Activated naive CD8-positive, alpha-beta T cell treated with anti-CD3 and anti-CD28 coated beads, Interleukin-2, amount 50 U/mL, for 24 hours (primary cell): ENCODE results near the gene CAMSAP3.

Source experiments
- ATAC-seq: fragments of 150-1000 bp; cut with Tn5 transposase; one replicate; pipeline ENCODE4 v1.10.0; 2021
- DNase-seq: peaks from one replicate; pipeline ENCODE4 v3.0.0; 2021
- H3K27ac Mint-ChIP-seq: one replicate; pipeline ENCODE4 v1.8.0; 2021; ENCODE audit warnings: mild to moderate bottlenecking, mixed read lengths
- H3K27me3 Mint-ChIP-seq: one replicate; pipeline ENCODE4 v1.8.0; 2021; ENCODE audit warnings: mixed read lengths
- H3K36me3 Mint-ChIP-seq: one replicate; pipeline ENCODE4 v1.8.0; 2021; ENCODE audit warnings: low read depth, mixed read lengths
- H3K4me1 Mint-ChIP-seq: one replicate; pipeline ENCODE4 v1.8.0; 2021; ENCODE audit warnings: mixed read lengths
- H3K4me3 Mint-ChIP-seq: one replicate; pipeline ENCODE4 v1.8.0; 2021; ENCODE audit warnings: mild to moderate bottlenecking, moderate library complexity, mixed read lengths
- H3K9me3 Mint-ChIP-seq: one replicate; pipeline ENCODE4 v1.8.0; 2021; ENCODE audit warnings: mixed read lengths

CAMSAP3 gene

DNA sequence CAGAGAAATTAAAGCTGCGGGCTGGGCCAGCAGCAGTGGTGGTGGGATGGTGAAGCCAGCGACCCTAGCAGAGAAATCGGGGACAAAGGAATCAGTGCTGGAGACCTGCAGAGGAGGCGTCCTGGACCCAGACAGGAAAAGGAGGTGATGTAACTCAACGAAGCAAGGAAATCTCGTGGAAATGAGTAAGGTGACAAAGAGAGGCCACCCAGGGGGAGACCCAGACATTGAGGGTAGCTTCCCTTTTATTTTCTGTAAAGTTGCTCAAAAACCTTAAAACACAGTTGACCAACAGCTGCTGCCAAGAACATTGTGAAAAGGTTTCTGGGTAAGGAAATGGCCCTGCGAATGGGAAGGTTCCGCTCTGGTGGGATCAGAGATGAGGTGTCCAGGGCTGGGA is 59.9 kb downstream of the CAMSAP3 start:
- H3K27ac Mint-ChIP-seq, result no peak overlapping the region
- DNase-seq (no peak), ATAC-seq (no peak)
- peaks cover 5% of the 10 kb centered on the region for H3K27me3 Mint-ChIP-seq
- H3K36me3 Mint-ChIP-seq, result no peaks in the 10 kb centered on the region
- H3K4me3 Mint-ChIP-seq, result no peak overlapping the region
- peaks cover 32% of the 10 kb centered on the region for H3K4me1 Mint-ChIP-seq
- no peaks in the 10 kb centered on the region for H3K9me3 Mint-ChIP-seq

DNA sequence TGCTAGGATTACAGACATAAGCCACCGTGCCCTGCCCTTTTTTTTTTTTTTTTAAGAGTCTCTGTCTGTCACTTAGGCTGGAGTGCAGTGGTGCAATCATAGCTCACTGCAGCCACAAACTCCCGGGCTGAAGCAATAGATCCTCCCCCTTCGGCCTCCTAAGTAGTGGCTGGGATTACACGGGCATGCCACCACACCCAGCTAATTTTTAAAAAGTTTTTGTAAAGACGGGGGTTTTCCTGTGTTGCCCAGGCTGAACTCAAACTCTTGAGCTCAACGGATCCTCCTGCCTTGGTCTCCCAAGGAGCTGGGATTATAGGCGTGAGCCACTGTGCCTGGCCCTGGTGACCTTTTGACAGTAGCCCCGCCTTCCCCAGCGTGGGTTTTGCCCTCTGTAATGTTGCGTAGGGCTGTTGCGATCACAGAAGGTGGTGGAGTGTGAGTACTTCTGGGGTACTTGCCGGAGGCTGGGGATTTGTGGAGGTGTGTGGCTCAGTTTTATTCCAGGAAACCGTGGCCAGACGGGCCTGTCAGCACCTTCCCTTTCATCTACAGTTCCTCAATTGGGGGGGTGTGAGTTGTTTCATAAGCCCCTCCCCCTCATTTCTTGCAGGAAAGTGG is 61.6 kb downstream of the CAMSAP3 start:
- peak; percentile 74 for DNase-seq
- peak overlapping the region; percentile 39 for H3K27ac Mint-ChIP-seq
- peaks cover 2% of the 10 kb centered on the region for H3K27me3 Mint-ChIP-seq
- peak overlapping the region; percentile 63 for H3K4me3 Mint-ChIP-seq
- peak; percentile 91 for ATAC-seq
- H3K9me3 Mint-ChIP-seq, result no peaks in the 10 kb centered on the region
- peaks cover 28% of the 10 kb centered on the region for H3K4me1 Mint-ChIP-seq
- no peaks in the 10 kb centered on the region for H3K36me3 Mint-ChIP-seq

DNA sequence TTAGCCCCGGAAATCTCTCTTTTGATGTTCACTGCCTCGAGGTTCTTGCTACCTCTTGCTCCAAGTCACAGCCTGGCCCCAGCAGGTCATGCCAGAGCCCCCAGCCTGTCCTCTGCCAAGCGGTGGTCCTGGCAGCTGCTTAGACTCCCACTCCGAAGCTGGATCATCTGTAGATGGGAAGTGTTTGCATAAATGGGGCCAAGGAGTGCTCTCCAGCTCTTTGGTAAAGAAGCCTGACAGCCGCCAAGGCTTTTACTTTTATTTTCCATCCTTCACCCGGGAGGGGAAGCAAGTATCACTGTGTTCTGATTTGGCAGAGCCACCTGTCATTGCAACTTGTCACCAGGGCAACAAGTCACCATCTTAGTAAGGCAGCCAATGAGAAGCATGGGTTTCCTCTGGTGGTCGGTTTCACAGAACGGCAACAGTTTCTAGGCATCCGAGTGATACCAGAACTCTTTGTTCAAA is 62.6 kb downstream of the CAMSAP3 start:
- Mint-ChIP-seq H3K9me3 (no peaks in the 10 kb centered on the region), H3K4me1 (peaks cover 23% of the 10 kb centered on the region), H3K4me3 (peak overlapping the region; percentile 63), H3K27me3 (no peaks in the 10 kb centered on the region), H3K27ac (peak overlapping the region; percentile 70), H3K36me3 (no peaks in the 10 kb centered on the region)
- ATAC-seq (peak; percentile 77), DNase-seq (peak; percentile 41)

DNA sequence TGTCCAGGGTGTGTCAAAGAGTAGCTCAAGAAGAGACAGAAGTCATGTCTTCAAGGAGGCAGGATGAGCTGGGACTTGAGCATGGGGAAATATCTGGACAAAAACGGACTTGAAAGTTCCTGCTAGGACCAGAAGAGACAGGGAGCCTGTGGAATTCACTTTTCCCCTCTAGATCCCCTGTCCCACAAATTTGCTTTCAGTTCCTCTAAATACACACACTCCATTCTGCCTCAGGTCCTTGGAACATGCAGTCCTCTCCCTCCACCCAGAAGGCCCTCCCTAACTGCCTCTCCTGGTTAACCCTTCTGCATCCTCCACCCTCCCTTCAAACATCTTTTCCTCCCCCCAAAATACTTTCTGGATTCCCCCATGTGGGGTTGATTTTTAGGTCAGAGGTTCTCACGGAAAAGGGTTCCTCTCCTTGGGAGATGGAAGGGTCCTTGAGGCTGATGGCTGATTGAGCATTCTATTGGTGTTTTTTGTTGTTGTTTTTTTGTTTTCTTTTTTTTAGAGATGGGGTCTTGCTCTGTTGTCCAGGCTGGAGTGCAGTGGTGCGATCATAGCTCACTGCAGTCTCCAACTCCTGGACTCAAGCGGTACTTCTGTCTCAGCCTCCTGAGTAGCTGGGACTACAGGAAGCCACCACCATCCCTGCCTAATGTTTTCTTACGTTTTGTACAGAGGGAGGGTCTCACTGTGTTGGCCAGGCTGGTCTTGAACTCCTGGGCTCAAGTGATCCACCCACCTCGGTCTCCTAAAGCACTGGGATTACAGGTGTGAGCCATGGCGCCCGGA is 66.3 kb downstream of the CAMSAP3 start:
- Mint-ChIP-seq H3K9me3 (no peaks in the 10 kb centered on the region), H3K27ac (no peak overlapping the region), H3K27me3 (peaks cover 4% of the 10 kb centered on the region), H3K4me1 (peaks cover 17% of the 10 kb centered on the region), H3K36me3 (no peaks in the 10 kb centered on the region), H3K4me3 (no peak overlapping the region)
- DNase-seq (no peak), ATAC-seq (no peak)

DNA sequence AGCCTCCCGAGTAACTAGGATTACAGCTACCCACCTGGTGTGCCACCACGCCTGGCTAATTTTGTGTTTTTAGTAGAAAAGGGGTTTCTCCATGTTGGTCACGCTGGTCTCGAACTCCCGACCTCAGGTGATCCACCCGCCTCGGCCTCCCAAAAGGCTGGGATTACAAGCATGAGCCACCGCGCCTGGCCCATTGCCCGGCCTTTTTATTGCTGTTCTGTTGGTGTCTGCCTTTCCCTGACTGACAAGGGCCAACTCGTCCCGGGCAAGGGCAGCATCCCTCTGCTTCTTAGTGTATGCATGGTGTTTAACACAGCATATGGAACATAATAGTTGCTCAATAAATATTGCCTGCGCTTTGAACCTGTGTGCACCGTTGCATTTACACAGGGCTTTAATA is 67.0 kb downstream of the CAMSAP3 start:
- H3K4me3 Mint-ChIP-seq, result no peak overlapping the region

DNA sequence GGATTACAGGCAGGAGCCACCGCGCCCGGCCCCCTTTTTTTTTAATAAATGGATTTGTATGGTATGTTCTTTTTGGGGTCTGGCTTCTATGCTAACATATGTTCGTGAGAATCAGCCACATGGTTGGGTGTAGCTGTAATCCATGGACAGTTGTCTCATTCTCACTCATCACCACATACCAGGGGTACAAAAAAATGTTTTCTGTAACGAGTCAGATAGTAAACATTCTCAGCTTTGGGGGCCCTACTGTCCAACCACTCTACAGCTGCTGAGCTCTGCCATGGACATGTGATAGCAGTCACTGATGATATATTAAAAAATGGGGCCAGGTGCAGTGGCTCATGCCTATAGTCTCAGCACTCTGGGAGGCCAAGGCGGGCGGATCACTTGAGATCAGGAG is 68.0 kb downstream of the CAMSAP3 start:
- H3K9me3 Mint-ChIP-seq, result no peaks in the 10 kb centered on the region
- peaks cover 4% of the 10 kb centered on the region for H3K27me3 Mint-ChIP-seq
- H3K4me1 Mint-ChIP-seq, result no peaks in the 10 kb centered on the region
- H3K27ac Mint-ChIP-seq, result no peak overlapping the region
- no peak for DNase-seq
- no peak overlapping the region for H3K4me3 Mint-ChIP-seq
- ATAC-seq, result no peak
- no peaks in the 10 kb centered on the region for H3K36me3 Mint-ChIP-seq

More for the DNA sequence above, 67.0 kb downstream of the CAMSAP3 start:
- no peaks in the 10 kb centered on the region for H3K36me3 Mint-ChIP-seq
- H3K27ac Mint-ChIP-seq, result no peak overlapping the region
- no peaks in the 10 kb centered on the region for H3K9me3 Mint-ChIP-seq
- no peak for ATAC-seq
- no peak for DNase-seq
- H3K4me1 Mint-ChIP-seq, result peaks cover 9% of the 10 kb centered on the region
- peaks cover 4% of the 10 kb centered on the region for H3K27me3 Mint-ChIP-seq

DNA sequence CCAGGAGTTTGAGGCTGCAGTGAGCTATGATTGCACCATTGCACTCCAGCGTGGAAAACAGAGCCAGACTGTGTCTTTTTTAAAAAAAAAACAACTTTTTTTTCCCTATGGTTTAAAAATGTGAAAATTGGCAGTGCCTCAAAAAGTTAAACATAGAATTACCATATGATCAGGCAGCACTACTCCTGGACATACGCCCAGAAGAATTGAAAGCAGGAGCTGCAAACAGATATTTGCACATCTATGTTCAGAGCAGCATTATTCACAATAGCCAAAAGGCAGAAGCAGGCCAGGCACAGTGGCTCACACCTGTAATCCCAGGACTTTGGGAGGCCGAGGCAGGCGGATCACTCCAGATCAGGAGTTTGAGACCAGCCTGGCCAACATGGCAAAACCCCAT is 69.4 kb downstream of the CAMSAP3 start:
- Mint-ChIP-seq H3K9me3 (no peaks in the 10 kb centered on the region), H3K36me3 (no peaks in the 10 kb centered on the region), H3K27ac (no peak overlapping the region), H3K4me3 (no peak overlapping the region), H3K27me3 (peaks cover 9% of the 10 kb centered on the region), H3K4me1 (peaks cover 4% of the 10 kb centered on the region)
- DNase-seq (no peak), ATAC-seq (no peak)
